WTC11 (cell line): ENCODE results near the gene GHR. TPM values are rescaled to one million over a fixed set of nuclear protein-coding genes. Genes with fewer than 3 reads are reported as not detected.

Experiments
- ATAC-seq: fragments of 200-7000 bp; cut with Tn5 transposase; 2 replicates; pipeline ENCODE4 v1.10.0; 2021; ENCODE audit warnings: mild to moderate bottlenecking, moderate library complexity
- CTCF ChIA-PET: fragments of 300-600 bp; sonication (Branson Sonifier 250); formaldehyde crosslinking; loops from one replicate; lab custom pipeline; 2021; ENCODE audit warnings: antibody characterized with exemption; lab: Charles Lee
- POLR2A ChIA-PET: fragments of 350-600 bp; sonication (Branson Sonifier 250); formaldehyde crosslinking; loops from one replicate; lab custom pipeline; 2021; ENCODE audit warnings: antibody characterized with exemption; lab: Charles Lee
- DNase-seq: peaks from one replicate; pipeline ENCODE4 v3.0.0; 2021; ENCODE audit warnings: low spot score
- H3K27ac Mint-ChIP-seq: 2 replicates; pipeline ENCODE4 v1.8.0; 2021; ENCODE audit warnings: mixed read lengths
- H3K27me3 Mint-ChIP-seq: 2 replicates; pipeline ENCODE4 v1.8.0; 2021; ENCODE audit warnings: low read depth, mild to moderate bottlenecking, moderate library complexity, mixed read lengths
- H3K36me3 Mint-ChIP-seq: 2 replicates; pipeline ENCODE4 v1.8.0; 2021; ENCODE audit warnings: mixed read lengths
- H3K4me1 Mint-ChIP-seq: 2 replicates; pipeline ENCODE4 v1.8.0; 2022; ENCODE audit warnings: mixed read lengths
- H3K4me3 Mint-ChIP-seq: 2 replicates; pipeline ENCODE4 v1.8.0; 2021; ENCODE audit warnings: mild to moderate bottlenecking, moderate library complexity, mixed read lengths
- H3K9me3 Mint-ChIP-seq: 2 replicates; pipeline ENCODE4 v1.8.0; 2021; ENCODE audit warnings: mixed read lengths
- CREM ChIP-seq: sonication (generic); formaldehyde crosslinking; IDR thresholded peaks from 2 replicates; pipeline ENCODE4 v1.8.1; 2022; ENCODE audit warnings: mild to moderate bottlenecking, missing genetic modification reagents, moderate library complexity
- EMX1 ChIP-seq: fragments of 250-450 bp; sonication (Bioruptor Pico); IDR thresholded peaks from 2 replicates; pipeline ENCODE4 v1.8.0; 2021; ENCODE audit warnings: mild to moderate bottlenecking
- ESRRA ChIP-seq: sonication (generic); formaldehyde crosslinking; IDR thresholded peaks from 2 replicates; pipeline ENCODE4 v1.8.1; 2022; ENCODE audit warnings: mild to moderate bottlenecking, missing genetic modification reagents, borderline replicate concordance
- FOXP1 ChIP-seq: sonication (generic); formaldehyde crosslinking; IDR thresholded peaks from 2 replicates; pipeline ENCODE4 v1.8.0; 2022; ENCODE audit warnings: missing genetic modification reagents, mild to moderate bottlenecking, moderate library complexity, borderline replicate concordance
- GABPB1 ChIP-seq: sonication (generic); formaldehyde crosslinking; IDR thresholded peaks from 2 replicates; pipeline ENCODE4 v1.8.1; 2023; ENCODE audit warnings: mild to moderate bottlenecking, missing genetic modification reagents
- GRHL2 ChIP-seq: fragments of 250-450 bp; sonication (Bioruptor Pico); IDR thresholded peaks from 2 replicates; pipeline ENCODE4 v1.8.0; 2022; ENCODE audit warnings: mild to moderate bottlenecking, moderate library complexity; ENCODE audit not compliant: insufficient replicate concordance, severe bottlenecking
- HMGA2 ChIP-seq: fragments of 250-450 bp; sonication (Bioruptor Pico); IDR thresholded peaks from 2 replicates; pipeline ENCODE4 v1.4.0; 2021; ENCODE audit warnings: mild to moderate bottlenecking, moderate library complexity
- IRF1 ChIP-seq: sonication (generic); formaldehyde crosslinking; IDR thresholded peaks from 2 replicates; pipeline ENCODE4 v1.8.0; 2023; ENCODE audit warnings: missing genetic modification reagents
- JUN ChIP-seq: sonication (generic); formaldehyde crosslinking; IDR thresholded peaks from 2 replicates; pipeline ENCODE4 v1.8.0; 2023; ENCODE audit warnings: mild to moderate bottlenecking, missing genetic modification reagents
- KAT7 ChIP-seq: sonication (generic); formaldehyde crosslinking; IDR thresholded peaks from 2 replicates; pipeline ENCODE4 v1.8.1; 2023; ENCODE audit warnings: missing genetic modification reagents, mild to moderate bottlenecking, borderline replicate concordance
- MXD4 ChIP-seq: fragments of 250-450 bp; sonication (Bioruptor Pico); IDR thresholded peaks from 2 replicates; pipeline ENCODE4 v1.8.0; 2021; ENCODE audit warnings: mild to moderate bottlenecking, moderate library complexity, borderline replicate concordance
- NFATC4 ChIP-seq: fragments of 250-450 bp; sonication (Bioruptor Pico); IDR thresholded peaks from 2 replicates; pipeline ENCODE4 v1.9.0; 2021; ENCODE audit warnings: mild to moderate bottlenecking
- NFE2L1 ChIP-seq: sonication (generic); formaldehyde crosslinking; IDR thresholded peaks from 2 replicates; pipeline ENCODE4 v1.8.1; 2023; ENCODE audit warnings: missing genetic modification reagents
- RELA ChIP-seq: sonication (generic); formaldehyde crosslinking; IDR thresholded peaks from 2 replicates; pipeline ENCODE4 v1.8.1; 2022; ENCODE audit warnings: missing genetic modification reagents, mild to moderate bottlenecking, borderline replicate concordance
- USF2 ChIP-seq: sonication (generic); formaldehyde crosslinking; IDR thresholded peaks from 2 replicates; pipeline ENCODE4 v1.8.1; 2023; ENCODE audit warnings: mild to moderate bottlenecking, missing genetic modification reagents, moderate library complexity
- ZNF121 ChIP-seq: sonication (generic); formaldehyde crosslinking; IDR thresholded peaks from 2 replicates; pipeline ENCODE4 v1.8.0; 2023; ENCODE audit warnings: missing genetic modification reagents
- ZNF416 ChIP-seq: fragments of 250-450 bp; sonication (Bioruptor Pico); IDR thresholded peaks from 2 replicates; pipeline ENCODE4 v1.9.0; 2021; ENCODE audit warnings: mild to moderate bottlenecking, inconsistent platforms
- ZNF532 ChIP-seq: fragments of 250-450 bp; sonication (Bioruptor Pico); IDR thresholded peaks from 2 replicates; pipeline ENCODE4 v1.9.0; 2021; ENCODE audit warnings: mild to moderate bottlenecking, borderline replicate concordance
- total RNA-seq: library from RNA; stranded (reverse); gene quantifications from 3 replicates; pipeline ENCODE4 v1.2.3, GENCODE V29; 2021
- TF ChIP-seq, protein P1 (sequence below): sonication (generic); formaldehyde crosslinking; conservative IDR thresholded peaks from 2 replicates; pipeline ENCODE4 v1.8.1; 2022; ENCODE audit warnings: mild to moderate bottlenecking, missing genetic modification reagents
- TF ChIP-seq, protein P2 (sequence below): fragments of 250-450 bp; sonication (Bioruptor Pico); IDR thresholded peaks from 2 replicates; pipeline ENCODE4 v1.9.0; 2021; ENCODE audit warnings: mild to moderate bottlenecking
- TF ChIP-seq, protein P3 (sequence below): sonication (generic); formaldehyde crosslinking; IDR thresholded peaks from 2 replicates; pipeline ENCODE4 v1.8.1; 2022; ENCODE audit warnings: missing genetic modification reagents, borderline replicate concordance

GHR gene
- total RNA-seq, 1 experiment from 2014 or later = 0.57 TPM

- Mint-ChIP-seq H3K36me3 (no peaks in the 10 kb centered on the region), H3K4me1 (peaks cover 7% of the 10 kb centered on the region), H3K9me3 (no peaks in the 10 kb centered on the region), H3K27ac (no peak overlapping the region), H3K27me3 (no peaks in the 10 kb centered on the region; the same call in 1 of the 2 replicates), H3K4me3 (no peak overlapping the region)
- DNase-seq (no peak), ATAC-seq (no peak)
- CTCF ChIA-PET = interaction anchor here (1.7 kb wide), 1 partner anchor 15 kb away, joined by 4 read pairs; no protein-coding TSS in a partner anchor
- TF ChIP-seq HMGA2 (CRISPR knock-in tag) = no peak
- POLR2A ChIA-PET = no interaction called here
These were observed 198.4 kb downstream of the GHR start for GRCh38 chr5:42621662-42622061.

DNA sequence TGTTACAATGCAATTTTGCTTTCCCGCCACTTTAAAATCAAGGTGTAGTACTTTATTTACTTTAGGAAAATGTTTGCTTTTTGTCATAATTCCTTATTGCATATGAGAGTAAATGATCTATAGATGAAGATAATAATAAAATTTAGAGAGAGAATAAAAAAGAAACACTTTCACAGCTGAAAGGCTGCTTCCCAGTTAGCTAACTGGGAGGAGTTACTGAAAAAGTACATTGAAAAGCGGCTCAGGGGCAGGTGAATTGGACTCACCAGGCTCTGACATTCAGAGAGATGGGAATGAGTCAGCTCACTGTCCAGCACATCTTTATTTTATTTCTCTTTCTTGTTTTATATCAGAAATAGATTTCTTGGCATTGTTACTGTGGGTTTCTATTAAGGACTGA lies 201.7 kb downstream of the GHR start:
- POLR2A ChIA-PET = no interaction called here

DNA sequence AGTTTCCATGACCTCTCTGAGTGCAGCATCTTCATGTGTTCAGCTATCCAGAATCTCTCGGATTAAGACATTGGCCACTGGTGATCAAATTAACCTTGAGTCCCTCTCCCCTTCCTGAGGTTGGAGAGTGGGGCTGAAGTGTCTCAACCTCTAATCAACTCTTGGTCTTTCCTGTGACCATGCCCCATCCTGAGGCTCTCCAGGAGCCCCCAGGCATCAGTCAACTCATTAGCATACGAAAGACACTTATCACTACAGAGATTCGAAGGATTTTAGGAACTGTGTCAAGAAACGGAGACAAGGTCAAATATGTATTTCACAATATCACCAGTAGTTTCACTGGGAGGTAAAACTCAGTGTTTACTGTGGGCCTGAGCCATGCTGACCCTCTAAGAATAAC lies 203.2 kb downstream of the GHR start:
- Mint-ChIP-seq H3K27me3 (no peaks in the 10 kb centered on the region), H3K36me3 (no peaks in the 10 kb centered on the region), H3K4me3 (no peak overlapping the region), H3K9me3 (no peaks in the 10 kb centered on the region), H3K4me1 (peaks cover 13% of the 10 kb centered on the region), H3K27ac (no peak overlapping the region)
- ATAC-seq (peak; percentile 56), DNase-seq (no peak)
- TF ChIP-seq FOXP1 (CRISPR knock-in tag) (no peak), GRHL2 (CRISPR knock-in tag) (no peak), KAT7 (CRISPR knock-in tag) (no peak), ZNF532 (CRISPR knock-in tag) (no peak), ESRRA (no peak), ZNF416 (no peak), IRF1 (CRISPR knock-in tag) (no peak), EMX1 (no peak), MXD4 (CRISPR knock-in tag) (no peak)
- TF ChIP-seq, protein P1, sequence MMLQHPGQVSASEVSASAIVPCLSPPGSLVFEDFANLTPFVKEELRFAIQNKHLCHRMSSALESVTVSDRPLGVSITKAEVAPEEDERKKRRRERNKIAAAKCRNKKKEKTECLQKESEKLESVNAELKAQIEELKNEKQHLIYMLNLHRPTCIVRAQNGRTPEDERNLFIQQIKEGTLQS (CRISPR knock-in tag) = no peak
- CTCF ChIA-PET = no interaction called here
- POLR2A ChIA-PET = no interaction called here

More for the DNA sequence above, 201.7 kb downstream of the GHR start:
- H3K27me3 Mint-ChIP-seq = no peaks in the 10 kb centered on the region
- no peak overlapping the region for H3K27ac Mint-ChIP-seq
- H3K4me3 Mint-ChIP-seq = no peak overlapping the region
- no peaks in the 10 kb centered on the region for H3K36me3 Mint-ChIP-seq
- DNase-seq (no peak), ATAC-seq (no peak)
- CTCF ChIA-PET = no interaction called here
- H3K9me3 Mint-ChIP-seq = no peaks in the 10 kb centered on the region
- peaks cover 13% of the 10 kb centered on the region for H3K4me1 Mint-ChIP-seq
- no peak for TF ChIP-seq KAT7 (CRISPR knock-in tag)
- TF ChIP-seq CREM (CRISPR knock-in tag) = no peak

- no peak for DNase-seq
- CTCF ChIA-PET = no interaction called here
- no peaks in the 10 kb centered on the region for H3K27me3 Mint-ChIP-seq
- H3K4me3 Mint-ChIP-seq = no peak overlapping the region
- H3K4me1 Mint-ChIP-seq = peaks cover 13% of the 10 kb centered on the region
- no peaks in the 10 kb centered on the region for H3K9me3 Mint-ChIP-seq
- H3K36me3 Mint-ChIP-seq = no peaks in the 10 kb centered on the region
- POLR2A ChIA-PET = no interaction called here
- H3K27ac Mint-ChIP-seq = no peak overlapping the region
- no peak for ATAC-seq
- TF ChIP-seq NFE2L1 (CRISPR knock-in tag) (no peak), GABPB1 (CRISPR knock-in tag) (no peak), JUN (CRISPR knock-in tag) (no peak), ZNF121 (CRISPR knock-in tag) (no peak), USF2 (CRISPR knock-in tag) (no peak), RELA (CRISPR knock-in tag) (no peak), NFATC4 (CRISPR knock-in tag) (no peak)
- TF ChIP-seq, protein P2, sequence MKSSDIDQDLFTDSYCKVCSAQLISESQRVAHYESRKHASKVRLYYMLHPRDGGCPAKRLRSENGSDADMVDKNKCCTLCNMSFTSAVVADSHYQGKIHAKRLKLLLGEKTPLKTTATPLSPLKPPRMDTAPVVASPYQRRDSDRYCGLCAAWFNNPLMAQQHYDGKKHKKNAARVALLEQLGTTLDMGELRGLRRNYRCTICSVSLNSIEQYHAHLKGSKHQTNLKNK (CRISPR knock-in tag) = no peak
- TF ChIP-seq, protein P3, sequence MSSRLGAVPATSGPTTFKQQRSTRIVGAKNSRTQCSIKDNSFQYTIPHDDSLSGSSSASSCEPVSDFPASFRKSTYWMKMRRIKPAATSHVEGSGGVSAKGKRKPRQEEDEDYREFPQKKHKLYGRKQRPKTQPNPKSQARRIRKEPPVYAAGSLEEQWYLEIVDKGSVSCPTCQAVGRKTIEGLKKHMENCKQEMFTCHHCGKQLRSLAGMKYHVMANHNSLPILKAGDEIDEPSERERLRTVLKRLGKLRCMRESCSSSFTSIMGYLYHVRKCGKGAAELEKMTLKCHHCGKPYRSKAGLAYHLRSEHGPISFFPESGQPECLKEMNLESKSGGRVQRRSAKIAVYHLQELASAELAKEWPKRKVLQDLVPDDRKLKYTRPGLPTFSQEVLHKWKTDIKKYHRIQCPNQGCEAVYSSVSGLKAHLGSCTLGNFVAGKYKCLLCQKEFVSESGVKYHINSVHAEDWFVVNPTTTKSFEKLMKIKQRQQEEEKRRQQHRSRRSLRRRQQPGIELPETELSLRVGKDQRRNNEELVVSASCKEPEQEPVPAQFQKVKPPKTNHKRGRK = no peak
These were observed 205.6 kb downstream of the GHR start for GRCh38 chr5:42628821-42629220.
